Superior temporal gyrus (tissue), 1 donor: ENCODE results near the gene NR2F2.

Source experiments
- DNase-seq: peaks from one replicate; pipeline ENCODE4 v3.0.0-alpha.2; 2016; ENCODE audit errors: extremely low spot score

Gene NR2F2

DNA sequence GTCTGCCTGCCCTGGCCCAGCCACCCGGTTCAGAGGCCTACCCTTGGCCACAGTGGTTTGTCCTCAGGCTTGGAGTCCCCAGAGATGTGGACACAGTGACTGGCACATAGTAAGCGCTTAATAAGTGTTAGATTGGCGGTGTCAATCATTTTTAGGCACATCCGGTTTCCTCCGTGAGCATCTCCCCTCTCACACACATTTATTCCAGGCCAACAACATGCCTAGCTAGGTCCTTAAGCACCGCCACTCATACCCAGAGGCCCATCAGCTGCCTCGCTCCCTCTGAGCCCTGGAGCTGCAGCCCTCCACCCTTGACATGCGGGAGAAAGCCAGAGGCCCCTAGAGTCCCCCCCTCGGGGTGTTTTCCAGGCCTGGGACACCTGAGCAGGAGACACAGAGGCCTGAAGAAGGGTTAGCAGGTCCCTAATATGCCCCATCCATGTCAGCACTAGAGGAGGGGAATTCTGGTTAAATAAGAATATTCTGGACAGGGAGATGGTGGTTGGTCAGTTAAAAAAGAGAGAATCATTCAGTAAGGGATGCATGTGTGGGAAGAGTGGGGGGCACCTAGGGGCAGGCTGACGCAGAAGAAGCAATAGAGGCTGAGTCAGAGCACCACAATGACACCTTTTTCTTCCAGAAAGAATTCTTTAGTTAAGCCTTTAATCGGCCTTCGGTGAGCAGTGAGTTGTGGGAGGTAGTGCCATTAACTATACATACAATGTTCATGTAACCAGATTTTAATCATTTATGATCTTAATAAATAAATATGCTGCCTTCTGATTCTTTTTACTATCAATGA, 22.3 kb downstream of the NR2F2 start:
- no peak for DNase-seq

DNA sequence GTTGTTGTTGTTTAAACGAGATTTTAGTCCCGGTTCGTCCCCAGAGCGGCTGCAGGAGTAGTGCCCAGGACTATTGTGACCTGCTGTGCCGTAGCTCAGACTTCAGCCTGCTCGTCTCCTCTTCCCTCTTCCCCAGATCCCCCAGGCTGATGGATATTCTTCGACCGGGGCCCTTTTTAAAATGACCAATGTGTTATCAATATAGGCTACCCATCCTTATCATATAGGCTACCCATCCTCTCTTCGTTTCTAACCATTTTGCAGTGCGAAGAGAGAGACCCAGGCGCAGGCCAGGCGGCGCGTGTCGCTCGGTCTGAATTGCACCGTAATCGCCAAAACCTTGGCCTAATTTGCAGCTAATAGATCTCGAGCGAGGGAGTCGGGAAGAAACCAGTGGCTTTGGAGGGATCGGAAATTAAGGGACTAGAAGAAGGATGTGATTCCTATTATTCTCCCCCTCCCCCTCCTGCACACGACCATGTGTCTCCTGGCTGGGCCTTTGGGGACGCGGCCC, 23.0 kb downstream of the NR2F2 start:
- no peak for DNase-seq

DNA sequence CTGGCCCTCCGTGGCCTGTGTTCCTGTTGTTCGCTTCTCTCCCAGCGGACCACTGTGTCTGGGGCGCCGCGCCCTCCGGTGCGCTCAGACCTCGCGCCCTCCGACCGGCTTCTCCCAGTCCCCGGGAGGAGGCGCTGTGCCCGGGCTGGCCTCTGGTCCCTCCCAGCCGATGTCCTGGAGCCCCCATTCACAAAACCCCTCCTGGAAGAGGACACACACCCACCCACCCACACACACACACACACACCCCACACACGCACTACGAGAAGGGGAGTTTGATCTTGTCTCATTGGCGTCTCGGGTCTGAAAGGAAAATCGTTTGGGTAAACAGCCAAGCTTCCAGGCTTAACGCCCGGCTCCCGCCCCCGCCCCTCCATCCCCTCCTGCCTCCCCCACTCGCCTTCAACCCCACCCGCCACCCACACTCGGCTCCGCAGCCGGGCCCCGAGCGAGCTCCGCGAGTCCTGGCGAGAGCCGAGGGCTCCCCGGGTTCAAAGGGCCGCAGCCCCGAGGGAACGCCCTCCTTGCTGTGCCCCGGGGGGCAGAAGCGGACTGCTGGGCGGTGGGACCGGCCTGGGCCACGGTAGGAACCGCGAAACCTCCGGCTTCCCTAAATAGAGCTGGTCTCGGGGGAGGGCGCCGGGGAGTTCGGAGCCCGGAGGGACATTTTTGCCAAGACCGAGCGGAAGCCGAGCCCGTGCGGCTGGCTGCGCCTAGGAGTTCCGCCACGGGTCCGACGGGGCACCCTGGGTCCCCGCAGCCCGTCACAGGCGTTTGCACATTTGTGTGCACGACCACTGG, 23.6 kb downstream of the NR2F2 start:
- DNase-seq: no peak

DNA sequence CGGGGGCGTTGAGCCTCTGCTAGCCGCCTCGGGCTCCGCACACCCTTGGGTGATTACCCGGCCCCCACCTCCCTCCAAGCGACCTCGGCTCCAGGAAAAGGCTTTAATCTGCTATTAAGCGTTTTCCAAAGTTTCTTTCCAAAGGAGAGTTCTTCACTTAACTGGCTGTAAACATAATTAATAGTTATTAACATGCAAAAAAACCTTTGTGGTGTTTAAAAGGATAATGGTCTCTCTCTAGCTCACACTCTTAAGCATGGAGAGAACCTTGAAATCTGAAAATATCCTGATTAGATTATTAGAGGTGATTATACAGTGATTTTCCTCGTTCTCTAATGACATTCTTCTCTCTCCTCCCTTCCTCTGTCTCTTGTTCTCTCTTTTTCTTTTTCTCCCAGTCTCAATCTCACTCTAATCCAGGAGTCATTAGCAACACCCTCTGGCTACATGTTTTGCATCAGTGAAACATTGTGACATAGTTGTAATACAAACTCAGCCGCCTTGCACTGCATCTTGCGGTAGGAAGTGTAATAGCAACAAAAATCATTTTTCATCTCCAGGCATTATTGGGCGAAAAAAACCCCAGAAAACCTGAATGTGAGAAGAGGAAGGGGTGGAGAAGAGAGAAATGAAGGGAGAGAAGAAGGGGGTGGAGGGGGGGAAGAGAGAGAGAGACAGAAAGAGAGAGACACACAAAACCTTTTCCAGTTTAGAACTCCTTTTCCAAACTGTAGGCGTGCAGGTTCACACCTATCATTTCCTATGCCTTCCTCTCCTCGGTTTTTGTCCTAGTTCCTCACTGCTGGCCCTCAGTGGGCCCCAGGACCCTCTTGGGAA, 24.4 kb downstream of the NR2F2 start:
- no peak for DNase-seq

DNA sequence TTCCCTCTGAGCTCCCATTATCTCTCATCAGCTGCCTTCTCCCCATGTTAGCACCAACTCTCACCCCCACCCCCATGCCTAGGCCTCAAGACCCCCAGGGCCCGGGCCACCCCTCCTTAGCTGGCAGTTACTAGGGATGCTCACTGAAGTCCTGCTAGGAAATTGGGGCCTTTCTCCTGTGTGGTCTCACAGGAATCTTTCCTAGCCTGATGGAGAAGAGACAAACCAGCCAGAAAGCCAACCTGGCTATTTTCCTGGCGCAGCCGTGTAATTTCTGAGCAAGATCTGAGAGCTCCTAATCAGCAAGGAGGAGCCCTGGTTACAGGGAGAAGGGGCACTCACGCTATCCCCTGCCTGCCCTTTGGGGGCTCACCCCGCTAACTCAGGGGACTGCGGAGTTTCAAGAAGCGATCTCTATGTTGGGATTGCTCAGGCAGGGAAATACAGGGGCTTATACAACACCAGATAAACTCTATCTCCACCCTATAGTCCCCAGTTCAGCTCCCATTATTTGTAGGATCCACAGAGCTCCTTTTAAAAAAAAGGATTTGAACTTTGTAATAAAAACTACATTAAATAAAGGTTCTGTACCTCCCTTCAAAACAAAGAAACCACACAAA, 25.2 kb downstream of the NR2F2 start:
- DNase-seq: no peak

DNA sequence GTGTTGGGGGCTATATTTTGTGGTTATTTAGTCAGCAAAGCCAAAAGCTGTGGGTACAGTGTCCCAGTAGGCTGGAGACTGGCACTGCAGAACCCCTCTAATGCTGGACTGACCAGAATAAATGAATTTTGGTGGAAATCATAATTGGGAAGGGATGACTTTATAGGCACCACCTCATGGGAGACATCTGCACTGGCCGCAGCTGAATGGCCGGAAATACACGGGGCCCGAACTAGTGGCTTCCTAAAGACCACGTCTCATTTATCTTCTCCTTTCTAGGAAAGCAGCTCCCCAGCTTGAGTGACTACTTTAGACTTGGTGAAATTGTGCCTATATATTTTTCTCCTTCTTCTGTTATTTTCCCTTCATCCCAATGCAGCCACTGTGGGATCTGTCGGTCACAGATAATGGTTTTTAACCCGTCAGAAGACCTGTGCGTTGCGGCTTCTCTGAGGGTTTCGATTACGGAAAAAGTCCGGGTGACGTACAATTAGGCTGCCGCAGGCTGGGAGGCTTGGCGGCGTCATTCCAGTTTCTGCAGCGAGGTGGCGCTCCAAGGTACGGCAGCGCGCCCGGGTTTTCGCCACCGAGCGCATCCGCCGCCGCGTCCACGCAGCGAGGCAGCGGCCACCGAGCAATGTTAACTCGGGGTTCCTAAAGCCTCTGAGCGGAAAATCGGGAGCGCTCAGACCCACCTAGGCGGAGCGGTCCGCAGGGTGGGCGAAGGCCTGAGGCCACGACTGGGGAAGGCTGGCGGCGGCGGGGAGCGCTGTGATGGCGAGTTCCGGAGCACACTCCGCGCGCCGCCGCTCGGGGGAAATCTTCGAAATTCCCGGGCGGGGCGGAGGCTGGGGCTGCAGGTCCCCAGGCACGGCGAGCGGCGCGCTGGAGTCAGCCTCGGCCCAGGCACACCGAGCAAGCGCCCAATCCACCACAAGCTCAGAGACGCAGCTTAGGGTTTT, 26.3 kb downstream of the NR2F2 start:
- DNase-seq: peak; percentile 79

DNA sequence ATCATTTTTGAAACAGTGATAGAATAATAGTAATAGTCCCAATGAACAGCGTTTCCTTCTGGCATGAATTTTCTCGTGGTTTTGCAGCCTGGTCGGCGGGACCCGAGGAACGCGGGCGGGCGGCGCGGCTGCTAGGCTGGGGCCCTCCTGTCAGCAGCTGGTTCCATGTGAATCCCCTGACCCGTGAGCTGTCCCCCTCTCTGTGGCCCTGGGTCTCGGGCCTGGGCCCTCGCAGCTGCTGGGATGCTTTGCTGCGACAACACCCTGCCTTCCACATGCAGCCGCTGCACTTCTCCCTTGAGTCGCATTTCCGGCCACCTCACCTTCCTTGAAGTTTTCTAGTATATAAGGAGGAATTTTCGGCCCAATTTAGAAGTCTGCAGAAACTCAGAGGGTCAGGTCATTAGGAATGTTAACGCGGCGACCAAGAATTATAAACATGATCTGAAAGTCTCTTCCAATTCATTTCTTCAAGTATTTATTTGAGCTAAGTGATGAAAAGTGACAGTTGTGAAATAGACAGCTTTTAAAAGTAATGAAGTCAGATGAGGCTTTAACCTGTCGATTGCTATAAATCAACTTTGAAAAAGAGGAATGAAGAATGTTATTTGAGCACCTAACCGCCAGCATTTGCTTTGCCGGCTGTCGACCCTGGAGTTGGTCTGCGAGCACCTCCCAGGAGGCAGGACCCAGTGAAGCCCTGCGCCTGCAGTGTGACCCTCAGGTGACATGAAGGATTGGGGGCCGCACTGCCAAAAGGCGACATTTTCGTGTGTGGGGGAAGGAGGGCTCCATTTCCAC, 27.7 kb downstream of the NR2F2 start:
- no peak for DNase-seq

DNA sequence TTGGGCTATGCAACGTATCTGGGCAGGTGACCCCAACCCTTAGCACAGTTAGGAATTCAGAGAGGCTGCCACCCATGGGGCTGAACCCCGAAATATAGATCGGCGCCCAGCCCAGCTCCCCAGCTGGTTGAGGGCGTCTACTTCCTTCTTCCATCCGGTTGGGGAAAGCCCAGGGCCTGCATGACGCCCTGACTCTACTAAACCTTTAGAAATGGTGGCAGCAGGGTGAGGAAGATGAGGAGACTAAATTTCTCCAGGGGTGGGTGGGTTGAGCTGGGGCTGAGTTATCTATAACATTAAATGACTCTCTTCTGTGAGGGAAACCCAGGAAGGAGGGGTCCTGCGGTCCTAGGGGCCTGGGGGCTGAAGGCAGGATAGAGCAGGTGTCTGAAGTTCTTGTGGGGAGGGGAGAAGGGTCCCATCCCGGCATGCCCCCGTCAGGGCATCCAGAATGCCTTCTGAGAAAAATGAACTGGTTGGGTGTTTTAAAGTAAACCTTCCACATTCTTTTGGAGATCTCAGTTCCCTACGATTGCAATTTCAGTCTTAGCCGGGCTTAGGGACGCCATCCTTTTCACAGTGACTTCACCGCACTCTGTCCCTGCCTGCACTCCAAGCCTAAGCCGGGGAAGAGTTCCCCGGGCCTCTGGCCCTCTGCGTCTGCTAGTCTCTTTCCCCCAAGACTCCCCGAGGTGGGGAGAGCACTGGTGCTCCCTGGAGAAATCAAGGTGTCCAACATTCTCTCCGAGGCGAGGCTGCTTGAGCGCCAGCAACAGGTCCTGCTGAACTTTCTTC, 28.5 kb downstream of the NR2F2 start:
- DNase-seq: no peak

DNA sequence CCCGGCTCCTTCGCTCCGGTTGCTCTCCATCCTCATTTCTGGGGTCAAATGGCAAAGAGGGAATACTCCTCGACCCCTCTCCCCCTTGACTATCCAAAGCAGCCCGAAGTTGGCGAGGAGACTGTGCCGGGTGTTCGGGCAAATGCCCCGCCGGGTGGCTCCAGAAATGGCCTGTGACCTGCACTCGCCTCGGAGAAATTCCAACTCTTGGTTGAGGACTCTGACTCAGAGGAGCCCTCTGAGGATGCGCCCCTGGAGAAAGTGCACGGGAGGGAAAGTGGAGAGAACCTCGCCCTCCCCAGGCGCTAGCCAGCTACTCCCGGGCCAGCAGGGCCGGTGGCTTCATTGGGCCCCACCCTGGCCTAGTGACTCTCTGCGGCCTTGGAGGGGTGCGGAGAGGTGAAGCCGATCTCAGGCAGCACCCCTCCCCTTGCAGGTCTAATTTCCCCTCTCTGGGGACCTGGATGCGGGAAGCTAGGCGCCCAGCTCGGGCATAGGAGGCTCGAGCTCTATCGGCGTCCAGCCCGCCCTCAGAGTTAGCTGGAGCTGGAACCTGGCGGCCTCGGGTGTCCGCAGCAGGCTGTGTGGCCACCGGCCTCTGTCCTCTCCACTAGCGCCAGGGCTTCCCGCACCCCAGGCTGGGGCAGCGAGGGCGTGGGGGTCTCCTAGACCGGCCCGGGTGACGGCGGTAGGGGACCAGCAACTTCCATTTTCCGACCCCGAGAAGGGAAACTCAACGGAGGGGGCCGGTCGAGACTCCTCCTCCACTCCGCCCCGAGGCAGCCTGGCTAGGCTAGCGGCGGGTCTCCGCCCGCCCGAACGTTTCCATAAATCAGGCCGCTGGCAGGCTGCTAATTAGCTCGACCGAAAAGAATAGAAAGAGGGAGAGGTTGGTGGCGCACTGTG, 29.4 kb downstream of the NR2F2 start:
- no peak for DNase-seq

DNA sequence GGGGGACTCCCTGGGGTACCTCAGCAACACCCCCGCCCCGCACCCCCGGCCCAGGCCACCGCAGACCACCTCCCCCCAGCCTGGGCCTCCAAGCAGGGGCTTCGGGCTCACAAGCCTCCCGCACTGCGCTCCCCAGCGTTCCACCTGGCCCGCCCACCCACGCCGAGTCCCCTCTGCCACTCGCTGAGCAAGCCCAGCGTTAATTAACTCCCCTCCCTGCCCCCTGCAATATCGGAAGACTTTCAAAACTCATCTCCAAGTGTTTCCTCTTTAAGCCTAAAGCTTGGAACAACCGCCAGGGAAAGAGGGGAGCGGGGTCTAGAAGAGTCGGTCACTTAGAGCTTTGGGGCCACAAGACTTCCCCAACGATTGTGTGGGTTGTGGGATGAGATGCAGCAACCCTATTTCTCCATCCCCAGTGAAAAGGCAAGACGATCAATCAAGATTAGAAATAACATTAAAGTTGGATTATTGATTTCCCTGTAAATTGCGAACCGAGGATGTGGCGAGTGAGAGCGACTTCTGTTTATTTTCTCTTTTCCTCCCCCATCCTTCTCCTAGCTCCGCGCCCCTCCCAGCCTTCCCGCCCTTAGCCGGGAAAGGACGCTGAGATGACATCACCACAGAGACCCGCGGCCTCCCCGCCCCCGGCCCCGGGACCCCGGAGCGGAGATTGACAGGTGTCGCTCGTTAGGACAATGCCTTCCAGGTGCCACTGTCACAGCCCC, 30.2 kb downstream of the NR2F2 start:
- no peak for DNase-seq

DNA sequence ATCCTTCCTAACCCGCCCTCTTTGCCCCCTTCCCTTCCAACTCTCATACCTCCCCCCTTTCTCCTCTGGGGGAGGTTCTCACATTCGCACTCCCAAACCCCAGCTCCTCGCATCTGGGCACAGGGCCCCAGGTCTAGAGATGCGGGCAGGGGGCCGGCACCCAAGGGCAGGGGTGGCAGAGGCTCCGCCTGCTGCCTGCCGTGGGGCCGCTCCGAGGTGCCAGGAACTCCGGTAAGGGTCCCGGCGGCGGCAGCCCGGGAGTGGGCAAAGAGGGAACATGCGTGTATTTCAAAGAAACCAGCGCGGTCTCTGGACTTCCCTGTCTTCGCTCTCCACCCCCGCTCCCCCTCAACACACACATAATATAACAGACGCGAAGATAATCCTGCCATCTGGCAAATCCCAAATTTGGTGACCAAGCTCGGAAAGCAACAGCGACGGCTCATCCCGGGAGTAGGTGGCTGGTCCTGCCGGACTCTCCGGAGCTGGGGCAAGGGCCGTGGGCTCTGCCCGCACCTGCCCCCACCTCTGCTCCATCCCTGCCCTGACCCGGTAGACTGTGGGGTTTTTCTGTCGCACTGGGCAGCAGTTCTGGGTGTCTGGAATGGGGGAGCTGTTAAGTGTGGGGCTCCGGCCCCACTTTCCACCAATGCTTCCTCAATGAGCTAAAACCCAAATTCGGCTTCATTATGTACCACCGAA, 31.0 kb downstream of the NR2F2 start:
- no peak for DNase-seq

DNA sequence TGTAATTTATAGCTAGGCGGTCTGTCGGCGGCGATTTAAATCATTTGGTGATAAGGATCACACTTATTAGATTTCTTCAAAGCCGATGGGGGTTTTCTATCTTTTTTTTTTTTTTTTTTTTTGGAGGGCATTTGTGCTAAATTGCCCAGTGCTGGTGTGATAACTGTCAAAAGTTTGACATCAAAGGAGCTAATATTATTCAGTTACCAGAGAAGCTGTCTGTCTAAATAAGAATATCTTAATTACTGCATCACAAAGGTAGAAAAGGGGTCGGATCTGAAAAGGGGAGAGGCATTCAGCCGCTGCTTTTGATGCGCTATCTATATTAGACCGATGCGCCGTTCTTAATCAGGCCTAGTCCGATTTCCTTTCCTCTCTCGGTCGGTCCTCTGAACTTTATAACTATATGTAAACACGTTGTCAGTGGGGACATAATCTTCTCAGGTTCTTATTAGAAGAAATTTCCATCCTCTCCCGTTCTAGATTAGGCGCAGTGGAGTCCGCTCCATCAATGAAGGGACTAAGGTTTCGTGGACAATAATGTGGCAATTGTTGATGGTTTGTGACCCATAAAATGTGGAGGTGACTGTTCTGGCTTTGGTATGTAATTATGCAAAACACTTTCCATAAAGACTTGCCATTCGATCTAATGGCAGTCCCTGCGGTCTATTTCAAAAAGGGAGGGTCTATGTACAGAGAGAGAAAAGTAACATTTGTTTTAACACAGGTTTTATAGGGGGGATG, 31.7 kb downstream of the NR2F2 start:
- DNase-seq: no peak

DNA sequence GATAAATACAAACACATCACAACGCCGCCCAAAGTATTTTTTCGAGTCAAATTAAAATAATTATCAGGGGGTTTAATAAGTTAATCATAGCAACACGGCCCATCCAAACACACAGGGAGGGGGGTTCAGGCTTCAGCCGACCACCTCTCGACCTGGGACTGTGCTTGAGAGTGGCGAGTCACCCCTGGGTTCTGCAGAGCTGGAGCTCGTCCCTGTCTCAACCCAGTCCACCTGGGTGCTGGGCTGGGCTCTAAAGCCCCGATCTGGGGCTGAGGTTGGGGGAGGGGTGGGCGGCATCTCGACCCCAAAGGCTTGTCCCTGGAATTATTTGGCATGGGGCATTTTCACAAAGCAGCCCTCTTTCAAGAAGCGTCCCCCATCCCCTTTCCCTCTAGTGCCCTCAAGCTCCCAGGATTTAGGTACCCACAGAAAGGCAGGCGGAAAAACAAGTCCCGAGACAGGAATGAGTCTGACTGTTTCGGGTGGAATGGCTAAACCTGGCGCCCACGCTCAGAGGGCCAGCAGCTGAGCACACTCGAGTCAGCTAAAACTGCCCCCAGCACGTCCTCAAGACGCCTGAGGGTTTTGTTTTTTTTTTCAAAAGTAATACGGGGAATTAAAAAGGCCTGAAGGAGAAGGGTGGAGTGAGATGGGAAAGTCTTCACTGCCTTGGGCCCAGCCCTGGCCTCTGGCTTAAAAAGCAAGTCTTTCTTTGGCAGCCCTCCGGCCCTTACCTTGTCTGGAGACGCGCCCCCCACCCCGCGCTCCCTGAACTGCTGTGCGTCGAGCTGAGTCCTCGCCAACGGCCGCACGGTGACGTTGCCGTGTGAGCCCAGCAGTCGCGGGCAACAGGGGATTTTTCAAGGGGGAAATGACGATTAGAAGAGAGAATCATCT, 32.5 kb downstream of the NR2F2 start:
- DNase-seq: no peak

DNA sequence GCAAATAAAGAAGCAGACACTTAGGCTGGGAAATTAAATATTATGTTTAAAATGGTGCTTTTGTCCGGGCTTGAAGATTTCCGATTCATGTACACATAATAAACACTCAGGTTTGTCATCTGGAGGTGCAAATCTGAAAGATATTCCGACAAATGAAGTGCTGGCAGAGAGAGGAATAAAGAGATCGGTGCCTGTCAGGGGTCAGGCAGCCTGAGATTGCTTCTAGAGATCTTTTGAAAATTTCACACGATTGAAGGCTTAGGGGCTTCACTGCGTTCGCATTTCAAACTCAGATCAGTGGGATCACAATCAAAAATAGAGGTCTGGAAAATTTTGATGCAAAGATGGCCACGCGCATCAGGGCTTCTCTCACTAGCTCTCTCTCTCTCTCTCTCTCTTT, 33.2 kb downstream of the NR2F2 start:
- DNase-seq: no peak
